Posterior vena cava (tissue), 2 donors: ENCODE measurements around the gene NUDT7. TPM values are rescaled to one million over a fixed set of nuclear protein-coding genes. Genes with fewer than 3 reads are reported as not detected.
A peak's percentile ranks its signal among the peaks of the same experiment; 100 is the strongest.

Experiments
- DNase-seq: peaks from one replicate; pipeline ENCODE4 v3.0.0-alpha.2; 2020; ENCODE audit warnings: low spot score
- intact Hi-C, 2 donors: fragments of 100-400 bp; cut with DNase I; formaldehyde crosslinking; loops; one replicate each; pipeline versions ENCODE4 v1.14.1 to v1.14.2; 2022 to 2023
- total RNA-seq, 2 donors: library from RNA; stranded (reverse); fragmentation: NEBNext Ultra II Directional; extraction: Animal tissue kit (Norgen Biotek cat#: 25700); gene quantifications; one replicate each; pipeline ENCODE4 v1.2.1, GENCODE V29; 2021
- donor health status: DM: yes; HTN: yes; CAD: no.
- donor health status: DM: yes; HTN: yes; CAD: no.

The NUDT7 gene
- total RNA-seq, 2 donors from 2014 or later, result 3.7 to 5.6 TPM

GRCh38 chr16:77762262-77762661 lies 39.9 kb downstream of the NUDT7 start:
- intact Hi-C loops, result no loop called here
- DNase-seq, result no peak

GRCh38 chr16:77763994-77764393 lies 41.7 kb downstream of the NUDT7 start:
- DNase-seq, result no peak
- intact Hi-C loops, result no loop called here

- no peak for DNase-seq
- intact Hi-C loops, result no loop called here
These were observed 44.9 kb downstream of the NUDT7 start for GRCh38 chr16:77767211-77767610.

- intact Hi-C loops, result no loop called here
- DNase-seq, result no peak
These were observed 45.5 kb downstream of the NUDT7 start for GRCh38 chr16:77767826-77768225.

GRCh38 chr16:77775911-77776909 lies 53.9 kb downstream of the NUDT7 start:
- no peak for DNase-seq
- intact Hi-C loops, result no loop called here

GRCh38 chr16:77777745-77778144 lies 55.4 kb downstream of the NUDT7 start:
- intact Hi-C loops, result no loop called here
- DNase-seq, result no peak

- DNase-seq, result no peak
- intact Hi-C loops, result no loop called here
These were observed 58.1 kb downstream of the NUDT7 start for GRCh38 chr16:77780378-77780837.

GRCh38 chr16:77781091-77781490 lies 58.8 kb downstream of the NUDT7 start:
- no peak for DNase-seq
- intact Hi-C loops, result no loop called here

GRCh38 chr16:77782694-77783093 lies 60.4 kb downstream of the NUDT7 start:
- intact Hi-C loops, result no loop called here
- DNase-seq, result no peak

GRCh38 chr16:77784441-77785372 lies 62.4 kb downstream of the NUDT7 start:
- intact Hi-C loops, result no loop called here
- no peak for DNase-seq

GRCh38 chr16:77785373-77785764 lies 63.1 kb downstream of the NUDT7 start:
- DNase-seq, result no peak
- intact Hi-C loops, result no loop called here

- DNase-seq, result no peak
- intact Hi-C loops, result no loop called here
These were observed 64.0 kb downstream of the NUDT7 start for GRCh38 chr16:77786186-77786847.

- no peak for DNase-seq
- intact Hi-C loops, result no loop called here
These were observed 65.1 kb downstream of the NUDT7 start for GRCh38 chr16:77787452-77787851.

- intact Hi-C loops, result no loop called here
- DNase-seq, result peak; percentile 78
These were observed 66.1 kb downstream of the NUDT7 start, which contains the start of gene VAT1L for GRCh38 chr16:77788181-77789084. VAT1L (plus strand) TSS chr16:77788564; CDS start chr16:77788683, 119 bp downstream.

- intact Hi-C loops, result no loop called here
- DNase-seq, result no peak
These were observed 67.0 kb downstream of the NUDT7 start for GRCh38 chr16:77789085-77790008.

- intact Hi-C loops, result no loop called here
- DNase-seq, result no peak
These were observed 67.7 kb downstream of the NUDT7 start for GRCh38 chr16:77790009-77790372.

GRCh38 chr16:77790912-77791311 lies 68.6 kb downstream of the NUDT7 start:
- DNase-seq, result no peak
- intact Hi-C loops, result no loop called here
